ENCODE data around the gene NPAS3.

DNA sequence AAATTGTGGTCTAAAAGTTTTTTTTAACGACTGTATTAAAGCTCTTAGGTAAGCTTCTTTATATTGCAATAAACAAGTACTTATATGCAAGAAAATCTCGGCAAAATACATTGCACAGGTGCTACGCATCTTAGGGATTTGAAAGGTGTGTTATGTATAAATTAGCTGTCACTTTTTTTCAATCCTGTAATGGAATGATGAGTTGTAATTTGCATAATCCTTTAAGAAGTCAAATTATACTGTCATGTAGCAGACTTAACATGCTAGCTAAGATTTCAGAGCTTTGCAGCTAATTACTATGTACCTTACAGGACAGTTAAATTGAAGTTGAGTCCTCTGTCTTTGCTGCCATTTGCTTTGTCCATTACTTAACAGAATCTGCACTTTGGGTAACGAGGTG, 117.5 kb downstream of the NPAS3 start:
- TF ChIP-seq, protein P1, sequence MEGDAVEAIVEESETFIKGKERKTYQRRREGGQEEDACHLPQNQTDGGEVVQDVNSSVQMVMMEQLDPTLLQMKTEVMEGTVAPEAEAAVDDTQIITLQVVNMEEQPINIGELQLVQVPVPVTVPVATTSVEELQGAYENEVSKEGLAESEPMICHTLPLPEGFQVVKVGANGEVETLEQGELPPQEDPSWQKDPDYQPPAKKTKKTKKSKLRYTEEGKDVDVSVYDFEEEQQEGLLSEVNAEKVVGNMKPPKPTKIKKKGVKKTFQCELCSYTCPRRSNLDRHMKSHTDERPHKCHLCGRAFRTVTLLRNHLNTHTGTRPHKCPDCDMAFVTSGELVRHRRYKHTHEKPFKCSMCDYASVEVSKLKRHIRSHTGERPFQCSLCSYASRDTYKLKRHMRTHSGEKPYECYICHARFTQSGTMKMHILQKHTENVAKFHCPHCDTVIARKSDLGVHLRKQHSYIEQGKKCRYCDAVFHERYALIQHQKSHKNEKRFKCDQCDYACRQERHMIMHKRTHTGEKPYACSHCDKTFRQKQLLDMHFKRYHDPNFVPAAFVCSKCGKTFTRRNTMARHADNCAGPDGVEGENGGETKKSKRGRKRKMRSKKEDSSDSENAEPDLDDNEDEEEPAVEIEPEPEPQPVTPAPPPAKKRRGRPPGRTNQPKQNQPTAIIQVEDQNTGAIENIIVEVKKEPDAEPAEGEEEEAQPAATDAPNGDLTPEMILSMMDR (IDR thresholded peaks at IDR 0.05): no peak
- TF ChIP-seq POLR2A (IDR thresholded peaks at IDR 0.05): no peak
- TF ChIP-seq EP300 (IDR thresholded peaks at IDR 0.05): no peak

Measured in tibial nerve (tissue), 4 donors.